Measurements from ENCODE around the gene AURKAIP1.

The AURKAIP1 gene

GRCh38 chr1:1397839-1398523 is 23.0 kb upstream of the AURKAIP1 start:
- no peak overlapping the region for H2AFZ ChIP-seq (ENCODE audit: low read length, unreplicated experiment)
- peaks cover 72% of the 10 kb centered on the region for H3K79me2 ChIP-seq (ENCODE audit: control insufficient read depth, insufficient read depth, low read length, unreplicated experiment)
- H3K27ac ChIP-seq (ENCODE audit: low read depth, low read length) = peak overlapping the region; percentile 59
- peak overlapping the region; percentile 89 for H3K4me3 ChIP-seq (ENCODE audit: low read depth, low read length)
- no peaks in the 10 kb centered on the region for H3K27me3 ChIP-seq (ENCODE audit: insufficient read depth, low read length)
- H3K36me3 ChIP-seq (ENCODE audit: insufficient read depth, low read length) = peaks cover 35% of the 10 kb centered on the region
- peaks cover 21% of the 10 kb centered on the region for H3K4me1 ChIP-seq (ENCODE audit: control insufficient read depth, insufficient read depth, low read length, unreplicated experiment)

DNA sequence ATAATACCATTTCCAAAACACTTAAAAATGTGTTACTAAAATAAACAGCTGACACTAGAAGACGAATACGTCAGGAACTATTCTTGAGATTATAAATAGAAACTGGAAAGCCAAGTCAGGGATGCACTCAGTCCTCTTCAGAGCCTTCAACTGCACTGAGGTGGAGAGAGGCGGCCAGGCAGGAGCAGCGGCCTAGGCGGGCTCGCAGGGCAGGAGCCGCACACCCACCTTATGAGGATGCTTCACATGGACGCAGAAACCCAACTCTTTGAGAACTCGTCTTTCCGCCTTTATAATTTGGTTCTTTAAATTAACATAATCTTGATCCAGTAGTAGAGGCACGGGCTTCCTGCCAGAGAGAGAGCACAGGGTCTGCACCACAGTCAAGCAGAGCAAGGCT is 20.2 kb upstream of the AURKAIP1 start:
- peaks cover 42% of the 10 kb centered on the region for H3K36me3 ChIP-seq (ENCODE audit: insufficient read depth, low read length)
- no peak overlapping the region for H2AFZ ChIP-seq (ENCODE audit: low read length, unreplicated experiment)
- H3K27ac ChIP-seq (ENCODE audit: low read depth, low read length) = no peak overlapping the region
- H3K4me3 ChIP-seq (ENCODE audit: low read depth, low read length) = no peak overlapping the region
- H3K79me2 ChIP-seq (ENCODE audit: control insufficient read depth, insufficient read depth, low read length, unreplicated experiment) = peaks cover 67% of the 10 kb centered on the region
- peaks cover 11% of the 10 kb centered on the region for H3K4me1 ChIP-seq (ENCODE audit: control insufficient read depth, insufficient read depth, low read length, unreplicated experiment)
- no peaks in the 10 kb centered on the region for H3K27me3 ChIP-seq (ENCODE audit: insufficient read depth, low read length)

DNA sequence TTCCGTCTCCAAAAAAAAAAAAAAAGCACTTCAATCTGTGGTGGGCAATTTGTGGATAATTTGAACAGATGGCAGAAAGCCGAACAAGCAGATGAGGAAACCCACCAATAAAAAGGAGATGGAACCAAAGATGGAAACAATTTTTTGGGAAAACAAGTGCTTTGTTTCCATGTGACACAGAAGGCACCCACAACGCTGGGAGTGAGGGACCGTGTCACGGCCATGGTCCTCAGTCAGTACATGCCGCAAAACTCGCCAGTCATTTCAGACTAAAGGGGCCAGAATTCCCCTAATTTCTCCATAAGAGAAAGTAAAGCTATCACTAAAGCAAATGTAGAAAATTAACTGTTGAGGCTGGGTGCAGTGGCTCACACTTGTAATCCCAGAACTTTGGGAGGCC is 19.1 kb upstream of the AURKAIP1 start:
- H3K36me3 ChIP-seq (ENCODE audit: insufficient read depth, low read length) = peaks cover 52% of the 10 kb centered on the region
- peaks cover 10% of the 10 kb centered on the region for H3K4me1 ChIP-seq (ENCODE audit: control insufficient read depth, insufficient read depth, low read length, unreplicated experiment)
- H3K79me2 ChIP-seq (ENCODE audit: control insufficient read depth, insufficient read depth, low read length, unreplicated experiment) = peaks cover 59% of the 10 kb centered on the region
- H3K4me3 ChIP-seq (ENCODE audit: low read depth, low read length) = no peak overlapping the region
- H2AFZ ChIP-seq (ENCODE audit: low read length, unreplicated experiment) = no peak overlapping the region
- no peaks in the 10 kb centered on the region for H3K27me3 ChIP-seq (ENCODE audit: insufficient read depth, low read length)
- H3K27ac ChIP-seq (ENCODE audit: low read depth, low read length) = no peak overlapping the region

- peaks cover 52% of the 10 kb centered on the region for H3K36me3 ChIP-seq (ENCODE audit: insufficient read depth, low read length)
- peaks cover 52% of the 10 kb centered on the region for H3K79me2 ChIP-seq (ENCODE audit: control insufficient read depth, insufficient read depth, low read length, unreplicated experiment)
- no peak overlapping the region for H3K4me3 ChIP-seq (ENCODE audit: low read depth, low read length)
- H3K27me3 ChIP-seq (ENCODE audit: insufficient read depth, low read length) = no peaks in the 10 kb centered on the region
- peaks cover 10% of the 10 kb centered on the region for H3K4me1 ChIP-seq (ENCODE audit: control insufficient read depth, insufficient read depth, low read length, unreplicated experiment)
- no peak overlapping the region for H3K27ac ChIP-seq (ENCODE audit: low read depth, low read length)
- no peak overlapping the region for H2AFZ ChIP-seq (ENCODE audit: low read length, unreplicated experiment)
These were observed 18.4 kb upstream of the AURKAIP1 start for GRCh38 chr1:1393428-1393827.

DNA sequence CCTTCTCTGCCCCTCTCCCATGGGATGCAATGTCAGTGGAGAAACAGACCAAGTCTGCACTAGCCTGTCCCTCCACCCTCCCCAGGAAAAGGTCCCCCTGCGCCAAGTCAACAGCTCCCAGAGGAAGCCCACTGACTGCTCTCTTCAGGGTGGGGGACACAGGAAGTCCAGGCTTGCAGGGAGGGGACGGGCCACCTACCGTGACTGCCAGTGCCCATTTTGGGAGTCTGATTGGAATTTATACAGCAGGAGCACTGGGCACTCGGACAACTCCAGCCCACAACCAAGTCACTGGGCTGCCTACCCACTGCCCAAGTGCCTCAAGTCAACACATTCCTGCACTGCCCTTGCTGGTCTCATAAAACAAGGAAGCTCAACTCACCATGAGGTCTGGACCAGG is 18.0 kb upstream of the AURKAIP1 start:
- Histone ChIP-seq H3K27me3 (ENCODE audit: insufficient read depth, low read length) (no peaks in the 10 kb centered on the region), H3K4me3 (ENCODE audit: low read depth, low read length) (no peak overlapping the region), H3K36me3 (ENCODE audit: insufficient read depth, low read length) (peaks cover 52% of the 10 kb centered on the region), H2AFZ (ENCODE audit: low read length, unreplicated experiment) (no peak overlapping the region), H3K79me2 (ENCODE audit: control insufficient read depth, insufficient read depth, low read length, unreplicated experiment) (peaks cover 48% of the 10 kb centered on the region), H3K27ac (ENCODE audit: low read depth, low read length) (no peak overlapping the region), H3K4me1 (ENCODE audit: control insufficient read depth, insufficient read depth, low read length, unreplicated experiment) (peaks cover 8% of the 10 kb centered on the region)

GRCh38 chr1:1391225-1391624 is 16.2 kb upstream of the AURKAIP1 start:
- Histone ChIP-seq H3K27ac (ENCODE audit: low read depth, low read length) (no peak overlapping the region), H3K4me1 (ENCODE audit: control insufficient read depth, insufficient read depth, low read length, unreplicated experiment) (no peaks in the 10 kb centered on the region), H3K36me3 (ENCODE audit: insufficient read depth, low read length) (peaks cover 58% of the 10 kb centered on the region), H3K4me3 (ENCODE audit: low read depth, low read length) (no peak overlapping the region), H3K79me2 (ENCODE audit: control insufficient read depth, insufficient read depth, low read length, unreplicated experiment) (peaks cover 35% of the 10 kb centered on the region), H3K27me3 (ENCODE audit: insufficient read depth, low read length) (no peaks in the 10 kb centered on the region), H2AFZ (ENCODE audit: low read length, unreplicated experiment) (no peak overlapping the region)

GRCh38 chr1:1390675-1391074 is 15.7 kb upstream of the AURKAIP1 start:
- H3K4me3 ChIP-seq (ENCODE audit: low read depth, low read length) = no peak overlapping the region

GRCh38 chr1:1388078-1388472 is 13.1 kb upstream of the AURKAIP1 start:
- Histone ChIP-seq H3K4me3 (ENCODE audit: low read depth, low read length) (no peak overlapping the region), H3K79me2 (ENCODE audit: control insufficient read depth, insufficient read depth, low read length, unreplicated experiment) (peaks cover 14% of the 10 kb centered on the region), H3K36me3 (ENCODE audit: insufficient read depth, low read length) (peaks cover 52% of the 10 kb centered on the region), H3K4me1 (ENCODE audit: control insufficient read depth, insufficient read depth, low read length, unreplicated experiment) (no peaks in the 10 kb centered on the region), H3K27ac (ENCODE audit: low read depth, low read length) (no peak overlapping the region), H3K27me3 (ENCODE audit: insufficient read depth, low read length) (no peaks in the 10 kb centered on the region), H2AFZ (ENCODE audit: low read length, unreplicated experiment) (no peak overlapping the region)

More at GRCh38 chr1:1390675-1391074, 15.7 kb upstream of the AURKAIP1 start:
- H3K27me3 ChIP-seq (ENCODE audit: insufficient read depth, low read length) = no peaks in the 10 kb centered on the region
- peaks cover 34% of the 10 kb centered on the region for H3K79me2 ChIP-seq (ENCODE audit: control insufficient read depth, insufficient read depth, low read length, unreplicated experiment)
- H3K27ac ChIP-seq (ENCODE audit: low read depth, low read length) = no peak overlapping the region
- H2AFZ ChIP-seq (ENCODE audit: low read length, unreplicated experiment) = no peak overlapping the region
- peaks cover 63% of the 10 kb centered on the region for H3K36me3 ChIP-seq (ENCODE audit: insufficient read depth, low read length)
- H3K4me1 ChIP-seq (ENCODE audit: control insufficient read depth, insufficient read depth, low read length, unreplicated experiment) = no peaks in the 10 kb centered on the region

DNA sequence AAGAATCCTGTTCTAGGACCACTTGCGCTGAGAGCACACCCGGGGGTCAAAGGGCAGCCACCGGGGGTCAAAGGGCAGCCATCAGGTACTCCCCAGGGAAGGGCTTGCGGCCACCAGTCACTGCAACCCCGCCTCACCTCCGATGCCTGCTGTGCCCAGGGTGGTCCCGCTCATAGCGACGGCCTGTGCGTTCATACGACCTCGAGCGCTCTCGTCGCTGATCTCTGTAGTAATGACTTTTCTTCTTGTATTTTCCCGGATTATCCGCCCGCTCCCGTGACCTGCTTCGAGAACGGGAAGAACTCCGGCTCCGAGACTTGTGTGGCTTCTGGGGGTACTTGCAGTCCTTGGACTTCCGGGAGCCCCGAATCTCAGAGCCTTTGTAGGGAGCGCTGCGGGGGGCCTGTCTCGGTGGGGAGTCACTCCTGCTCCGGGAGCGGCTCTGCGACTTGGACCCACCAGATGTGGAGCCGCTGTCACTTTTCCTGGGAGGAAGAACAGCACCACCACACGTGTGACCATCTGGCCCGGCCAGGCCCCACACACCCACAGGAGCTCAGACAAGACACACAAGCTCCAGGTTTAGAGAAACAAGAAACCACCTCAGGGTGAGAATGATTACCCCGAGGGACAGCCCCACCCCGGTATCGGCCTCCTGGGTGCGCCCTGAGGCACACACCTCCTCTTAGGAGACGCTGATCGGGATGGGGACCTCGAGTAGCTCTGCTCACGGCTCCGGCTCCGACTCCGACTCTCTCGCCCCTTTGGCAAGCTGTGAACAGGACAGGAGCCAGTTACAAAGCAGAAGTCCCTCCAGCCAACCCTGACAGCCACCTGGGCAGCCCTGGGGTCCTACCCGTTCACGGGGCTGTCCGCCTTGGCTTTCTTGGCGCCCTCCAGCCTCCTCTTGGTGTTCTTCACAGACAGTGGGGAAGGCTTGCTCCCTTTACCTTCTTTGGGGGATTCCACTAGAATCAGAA is 12.4 kb upstream of the AURKAIP1 start:
- H2AFZ ChIP-seq (ENCODE audit: low read length, unreplicated experiment) = no peak overlapping the region
- H3K4me1 ChIP-seq (ENCODE audit: control insufficient read depth, insufficient read depth, low read length, unreplicated experiment) = no peaks in the 10 kb centered on the region
- peaks cover 47% of the 10 kb centered on the region for H3K36me3 ChIP-seq (ENCODE audit: insufficient read depth, low read length)
- H3K4me3 ChIP-seq (ENCODE audit: low read depth, low read length) = no peak overlapping the region
- peaks cover 8% of the 10 kb centered on the region for H3K79me2 ChIP-seq (ENCODE audit: control insufficient read depth, insufficient read depth, low read length, unreplicated experiment)
- no peaks in the 10 kb centered on the region for H3K27me3 ChIP-seq (ENCODE audit: insufficient read depth, low read length)
- H3K27ac ChIP-seq (ENCODE audit: low read depth, low read length) = no peak overlapping the region

GRCh38 chr1:1385931-1386330 is 10.9 kb upstream of the AURKAIP1 start:
- Histone ChIP-seq H3K4me1 (ENCODE audit: control insufficient read depth, insufficient read depth, low read length, unreplicated experiment) (no peaks in the 10 kb centered on the region), H3K79me2 (ENCODE audit: control insufficient read depth, insufficient read depth, low read length, unreplicated experiment) (no peaks in the 10 kb centered on the region), H2AFZ (ENCODE audit: low read length, unreplicated experiment) (no peak overlapping the region), H3K4me3 (ENCODE audit: low read depth, low read length) (no peak overlapping the region), H3K36me3 (ENCODE audit: insufficient read depth, low read length) (peaks cover 38% of the 10 kb centered on the region), H3K27ac (ENCODE audit: low read depth, low read length) (no peak overlapping the region), H3K27me3 (ENCODE audit: insufficient read depth, low read length) (no peaks in the 10 kb centered on the region)

Data from ACC112 (cell line).